Mucosa of descending colon (tissue), 3 donors: ENCODE results near the gene CACHD1. TPM values are rescaled to one million over a fixed set of nuclear protein-coding genes. Genes with fewer than 3 reads are reported as not detected.
A peak's percentile ranks its signal among the peaks of the same experiment; 100 is the strongest.

Experiments
- ATAC-seq: fragments of 200-7000 bp; cut with Tn5 transposase; one replicate; pipeline ENCODE4 v1.9.1; 2020; ENCODE audit warnings: mild to moderate bottlenecking, moderate library complexity
- DNase-seq, 3 donors: peaks; one replicate each; pipeline ENCODE4 v3.0.0-alpha.2; 2020
- H3K36me3 ChIP-seq: fragments of 200-600 bp; one replicate; pipeline ENCODE4 v1.8.0; 2021; ENCODE audit warnings: low read depth, mild to moderate bottlenecking
- H3K4me1 ChIP-seq: fragments of 200-600 bp; one replicate; pipeline ENCODE4 v1.8.0; 2021; ENCODE audit warnings: low read depth, mild to moderate bottlenecking
- H3K4me3 ChIP-seq: fragments of 200-600 bp; one replicate; pipeline ENCODE4 v1.8.0; 2021; ENCODE audit warnings: mild to moderate bottlenecking
- H3K9me3 ChIP-seq: fragments of 200-600 bp; one replicate; pipeline ENCODE4 v1.8.0; 2021; ENCODE audit warnings: mild to moderate bottlenecking
- intact Hi-C, 2 donors: fragments of 100-400 bp; cut with DNase I in 1 of 2; cut with micrococcal nuclease in 1 of 2; formaldehyde crosslinking; loops; one replicate each; pipeline versions ENCODE4 v1.11.0 to v1.11.1; 2022; cut with DNase I, micrococcal nuclease
- total RNA-seq, 3 donors: library from RNA; stranded (reverse); fragmentation: NEBNext Ultra II Directional in 2 of 3; extraction: Animal tissue kit (Norgen Biotek cat#: 25700) in 2 of 3; gene quantifications; one replicate each; pipeline versions ENCODE4 v1.2.1 to v1.2.4, GENCODE V29; 2021 to 2023
- TF ChIP-seq, protein P1 (sequence below): fragments of 200-600 bp; IDR thresholded peaks from one replicate; pipeline ENCODE4 v1.8.0; 2022; ENCODE audit warnings: antibody characterized with exemption, mild to moderate bottlenecking
- donor health status: DM: no; HTN: no; CAD: no; lungs with moderate emphysema.
- donor health status: DM: no; HTN: no; CAD: no.
- donor health status: DM: no; HTN: yes; CAD: no.

CACHD1 gene
- total RNA-seq, 3 donors from 2014 or later = 1.3 to 3.7 (median 2.7) TPM

DNA sequence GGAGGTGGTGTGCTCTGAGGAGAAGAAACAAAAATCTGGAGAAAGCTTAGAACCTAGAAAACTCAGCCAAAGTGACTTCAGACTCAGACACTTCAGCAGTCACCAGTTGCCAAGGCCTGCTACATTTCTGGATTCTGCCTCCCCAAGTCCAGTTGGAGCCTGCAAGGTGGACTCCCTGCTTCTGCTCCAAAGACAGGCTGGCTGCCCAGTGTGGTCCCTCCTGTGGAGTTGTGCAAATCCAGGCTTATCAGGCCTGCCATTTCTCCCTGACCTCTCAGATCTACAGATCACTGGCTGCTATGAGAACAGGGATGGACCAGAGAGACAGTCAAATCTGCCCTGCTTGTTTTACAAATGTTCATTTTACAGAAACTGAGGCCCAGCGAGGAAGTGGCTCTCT is 9.9 kb downstream of the CACHD1 start:
- Histone ChIP-seq H3K4me3 (no peak overlapping the region), H3K4me1 (peaks cover 19% of the 10 kb centered on the region), H3K36me3 (no peaks in the 10 kb centered on the region), H3K9me3 (no peaks in the 10 kb centered on the region)
- intact Hi-C loops = loop anchor here in 1 of 2 donors (10.0 kb wide), 1 partner anchor 185 kb away; no protein-coding TSS in a partner anchor
- no peak for DNase-seq
- ATAC-seq = no peak
- TF ChIP-seq, protein P1, sequence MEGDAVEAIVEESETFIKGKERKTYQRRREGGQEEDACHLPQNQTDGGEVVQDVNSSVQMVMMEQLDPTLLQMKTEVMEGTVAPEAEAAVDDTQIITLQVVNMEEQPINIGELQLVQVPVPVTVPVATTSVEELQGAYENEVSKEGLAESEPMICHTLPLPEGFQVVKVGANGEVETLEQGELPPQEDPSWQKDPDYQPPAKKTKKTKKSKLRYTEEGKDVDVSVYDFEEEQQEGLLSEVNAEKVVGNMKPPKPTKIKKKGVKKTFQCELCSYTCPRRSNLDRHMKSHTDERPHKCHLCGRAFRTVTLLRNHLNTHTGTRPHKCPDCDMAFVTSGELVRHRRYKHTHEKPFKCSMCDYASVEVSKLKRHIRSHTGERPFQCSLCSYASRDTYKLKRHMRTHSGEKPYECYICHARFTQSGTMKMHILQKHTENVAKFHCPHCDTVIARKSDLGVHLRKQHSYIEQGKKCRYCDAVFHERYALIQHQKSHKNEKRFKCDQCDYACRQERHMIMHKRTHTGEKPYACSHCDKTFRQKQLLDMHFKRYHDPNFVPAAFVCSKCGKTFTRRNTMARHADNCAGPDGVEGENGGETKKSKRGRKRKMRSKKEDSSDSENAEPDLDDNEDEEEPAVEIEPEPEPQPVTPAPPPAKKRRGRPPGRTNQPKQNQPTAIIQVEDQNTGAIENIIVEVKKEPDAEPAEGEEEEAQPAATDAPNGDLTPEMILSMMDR = no peak

DNA sequence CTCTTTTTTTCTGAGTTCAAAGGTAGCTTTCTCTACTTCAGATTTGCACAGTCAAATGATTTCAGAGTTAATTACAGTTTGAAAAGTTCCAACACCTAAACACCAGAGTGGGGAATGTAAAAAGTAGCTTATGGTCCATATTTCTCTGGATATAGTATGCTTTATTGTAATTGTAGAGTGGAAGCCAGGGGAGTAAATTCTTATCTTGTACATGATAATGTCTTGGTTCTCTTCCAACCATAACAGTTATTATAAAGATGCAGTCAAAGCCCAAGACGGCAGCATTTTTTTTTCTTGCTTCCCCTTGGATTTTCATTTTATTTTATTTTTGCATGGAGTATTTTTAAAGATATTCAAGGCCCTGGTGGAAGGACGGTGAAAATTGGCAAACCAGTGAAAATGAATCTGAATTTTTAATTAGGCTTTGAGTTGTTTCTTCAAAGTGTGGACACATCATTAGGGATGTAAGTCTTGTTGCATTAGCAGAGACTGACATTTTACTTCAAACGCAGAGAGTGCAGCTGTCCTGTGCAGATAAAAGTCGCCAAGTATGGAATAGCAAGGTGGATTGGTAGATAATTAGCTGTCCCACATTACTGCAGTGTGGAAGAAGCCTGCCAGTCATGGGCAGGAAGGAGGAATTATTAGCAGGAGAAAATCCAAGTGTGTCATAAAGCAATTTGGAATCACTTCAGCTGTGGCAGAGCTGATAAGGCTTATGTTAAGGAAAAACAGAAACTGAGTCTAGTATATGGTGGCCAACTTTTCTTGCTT is 11.3 kb downstream of the CACHD1 start:
- TF ChIP-seq, protein P1 = no peak
- Histone ChIP-seq H3K9me3 (no peaks in the 10 kb centered on the region), H3K4me3 (no peak overlapping the region), H3K4me1 (peaks cover 19% of the 10 kb centered on the region), H3K36me3 (no peaks in the 10 kb centered on the region)
- intact Hi-C loops = no loop called here
- ATAC-seq (no peak), DNase-seq (no peak)

DNA sequence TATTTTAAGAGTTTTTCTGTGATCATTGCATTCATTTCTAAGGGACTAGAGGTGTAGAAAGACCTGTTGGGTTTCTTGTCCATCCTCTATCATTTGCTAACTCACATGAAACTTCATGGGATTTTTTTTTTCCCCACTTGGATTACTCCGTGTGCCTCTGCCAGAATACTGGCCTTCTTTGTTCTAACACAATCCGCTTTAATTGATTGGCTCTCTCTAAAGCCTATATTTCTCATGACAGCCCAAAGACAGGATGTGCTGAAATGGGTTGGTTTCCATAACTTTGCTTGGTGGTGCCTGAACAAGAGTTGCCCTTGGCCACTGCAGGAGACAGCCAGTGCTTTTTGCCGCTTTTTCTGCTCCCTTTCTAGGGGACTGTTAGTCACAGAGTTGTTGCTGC is 12.2 kb downstream of the CACHD1 start:
- Histone ChIP-seq H3K4me3 (no peak overlapping the region), H3K4me1 (peaks cover 19% of the 10 kb centered on the region), H3K9me3 (no peaks in the 10 kb centered on the region), H3K36me3 (no peaks in the 10 kb centered on the region)
- DNase-seq (no peak), ATAC-seq (no peak)
- intact Hi-C loops = no loop called here
- TF ChIP-seq, protein P1 = no peak

DNA sequence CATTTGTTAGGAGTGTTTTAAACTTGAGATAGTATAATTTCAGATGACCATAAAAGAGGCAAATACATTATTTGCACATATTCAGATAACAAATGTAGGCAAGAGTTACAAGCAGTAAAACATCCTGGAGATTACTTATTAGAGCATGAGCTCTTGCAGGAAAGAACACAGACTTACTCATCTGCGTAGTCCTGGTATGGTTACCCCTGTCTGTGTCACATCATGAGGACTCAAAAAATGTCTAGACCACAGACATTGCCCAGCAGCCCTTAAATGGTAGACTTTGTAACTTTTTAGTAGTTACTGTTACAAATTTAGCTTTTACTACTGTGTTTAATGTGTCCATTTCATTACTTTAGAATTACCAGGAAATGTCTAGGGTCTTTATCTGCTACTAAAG is 12.8 kb downstream of the CACHD1 start:
- DNase-seq = no peak
- H3K9me3 ChIP-seq = no peaks in the 10 kb centered on the region
- ATAC-seq = peak; percentile 31
- TF ChIP-seq, protein P1 = no peak
- intact Hi-C loops = no loop called here
- peaks cover 19% of the 10 kb centered on the region for H3K4me1 ChIP-seq
- no peaks in the 10 kb centered on the region for H3K36me3 ChIP-seq
- H3K4me3 ChIP-seq = no peak overlapping the region

DNA sequence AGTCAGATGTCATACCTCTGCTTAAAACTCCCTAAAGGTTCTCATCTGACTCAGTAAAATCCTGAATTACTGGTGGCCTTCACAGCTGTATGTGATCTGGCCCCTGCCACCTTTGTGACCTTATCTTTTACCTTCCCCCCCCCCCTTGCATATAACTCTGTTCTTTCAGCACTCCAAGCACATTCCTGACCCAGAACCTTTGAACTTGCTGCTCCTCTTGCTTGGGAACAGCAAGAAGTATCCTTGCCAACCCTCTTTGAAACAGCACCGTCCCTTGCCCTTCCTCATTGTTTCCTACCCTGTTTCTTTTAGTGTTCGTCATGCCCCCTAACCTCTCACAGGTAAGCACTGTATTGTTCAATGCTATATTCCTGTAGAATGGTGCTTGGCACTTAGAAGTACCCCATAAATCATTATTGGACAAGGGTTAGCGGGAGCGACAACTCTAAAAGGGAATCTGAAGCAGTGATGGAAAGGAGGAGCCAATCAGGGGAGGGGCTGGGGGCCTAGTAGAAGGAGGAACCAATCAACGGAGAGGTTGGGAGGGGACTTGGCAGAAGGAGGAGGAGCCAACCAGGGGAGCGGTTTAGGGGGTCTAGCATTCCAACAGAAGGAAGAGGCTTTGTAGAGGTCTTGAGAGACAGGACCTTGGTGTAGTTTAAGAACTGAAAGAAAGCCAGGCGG is 13.9 kb downstream of the CACHD1 start:
- no peaks in the 10 kb centered on the region for H3K36me3 ChIP-seq
- DNase-seq = no peak
- H3K4me1 ChIP-seq = peaks cover 19% of the 10 kb centered on the region
- intact Hi-C loops = no loop called here
- ATAC-seq = no peak
- TF ChIP-seq, protein P1 = no peak
- H3K4me3 ChIP-seq = no peak overlapping the region
- no peaks in the 10 kb centered on the region for H3K9me3 ChIP-seq
